GM12878 (cell line): ENCODE data around the gene REN. TPM values are rescaled to one million over a fixed set of nuclear protein-coding genes. Genes with fewer than 3 reads are reported as not detected.

Experiments
- ATAC-seq: fragments of 200-7000 bp; cut with Tn5 transposase; 3 replicates; pipeline ENCODE4 v1.9.1; 2020; ENCODE audit warnings: mild to moderate bottlenecking, moderate library complexity
- BruUV-seq: library from RNA; stranded (reverse); fragments of 400-500 nt; replicated peaks from 2 replicates; lab custom pipeline; 2021; lab: Mats Ljungman, UMichigan
- CTCF ChIA-PET: fragments of 300-600 bp; sonication (Branson Sonifier 250); formaldehyde crosslinking; extraction: SDS; loops from one replicate; lab custom pipeline; 2021; ENCODE audit warnings: inconsistent platforms; lab: Yijun Ruan, JAX
- POLR2A ChIA-PET: fragments of 350-600 bp; formaldehyde crosslinking; extraction: SDS; loops from one replicate; lab custom pipeline; 2021; ENCODE audit warnings: inconsistent platforms; lab: Charles Lee
- RAD21 ChIA-PET: fragments of 300-600 bp; sonication (Branson Sonifier 250); formaldehyde crosslinking; loops from one replicate; lab custom pipeline; 2023; ENCODE audit warnings: antibody characterized with exemption; ENCODE audit not compliant: unreplicated experiment; lab: Charles Lee
- SMC1A ChIA-PET: fragments of 300-600 bp; sonication (Branson Sonifier 250); formaldehyde crosslinking; loops from one replicate; lab custom pipeline; 2023; ENCODE audit not compliant: unreplicated experiment, uncharacterized antibody; lab: Charles Lee
- DNase-seq: peaks from one replicate; pipeline ENCODE4 v3.0.0-alpha.2; 2011; ENCODE audit warnings: low read depth, low spot score
- FAIRE-seq: peaks from 3 replicates; lab custom pipeline; 2011; peaks lifted over from hg19 to GRCh38; lab: Jason Lieb, UNC
- H2AFZ ChIP-seq: 2 replicates; pipeline ENCODE4 v1.6.0; 2011; ENCODE audit warnings: low read depth, low read length, control low read depth; ENCODE audit not compliant: control insufficient read depth
- H3K27ac ChIP-seq: 2 replicates; pipeline ENCODE4 v1.5.1; 2011; ENCODE audit warnings: control low read depth; ENCODE audit not compliant: control insufficient read depth, insufficient read depth
- H3K27me3 ChIP-seq, 2 experiments: replicated peaks in 1 of 2; 2 replicates each; pipeline versions ENCODE4 v1.6.0 to v1.6.1; 2011; ENCODE audit warnings: low read length in 1 of 2; ENCODE audit not compliant: control insufficient read depth in 2 of 2, insufficient read depth in 2 of 2
- H3K36me3 ChIP-seq, 2 experiments: 2 replicates each; pipeline ENCODE4 v1.5.1; 2011; ENCODE audit warnings: low read length in 1 of 2; ENCODE audit not compliant: control insufficient read depth in 2 of 2, insufficient read depth in 2 of 2
- H3K4me1 ChIP-seq: 2 replicates; pipeline ENCODE4 v1.6.1; 2011; ENCODE audit warnings: mild to moderate bottlenecking, low read length, moderate library complexity, mixed read lengths; ENCODE audit not compliant: control insufficient read depth, insufficient read depth
- H3K4me2 ChIP-seq: 2 replicates; pipeline ENCODE4 v1.6.0; 2011; ENCODE audit warnings: control low read depth; ENCODE audit not compliant: control insufficient read depth, insufficient read depth
- H3K4me3 ChIP-seq: fragments of 200-600 bp; sonication (generic); 2 replicates; pipeline ENCODE4 v1.5.1; 2016
- H3K79me2 ChIP-seq: 2 replicates; pipeline ENCODE4 v1.6.0; 2011; ENCODE audit warnings: low read length; ENCODE audit not compliant: control insufficient read depth, insufficient read depth
- H3K9ac ChIP-seq: 2 replicates; pipeline ENCODE4 v1.8.0; 2011; ENCODE audit warnings: low read length, control low read depth, mixed read lengths; ENCODE audit not compliant: control insufficient read depth, insufficient read depth
- H3K9me3 ChIP-seq: replicated peaks from 3 replicates; pipeline ENCODE4 v1.5.1; 2011; ENCODE audit warnings: mild to moderate bottlenecking, low read length; ENCODE audit not compliant: control insufficient read depth, insufficient read depth
- H4K20me1 ChIP-seq: 2 replicates; pipeline ENCODE4 v1.6.0; 2011; ENCODE audit not compliant: control insufficient read depth, insufficient read depth
- BCL11A ChIP-seq: IDR thresholded peaks from 2 replicates; pipeline ENCODE4 v1.6.1; 2011; ENCODE audit warnings: low read depth, low read length
- BHLHE40 ChIP-seq, 2 experiments: fragments of 450-650 bp in 1 of 2; IDR thresholded peaks; 2 replicates each; pipeline ENCODE4 v1.6.1; 2011 to 2017; ENCODE audit warnings: low read depth in 2 of 2, borderline replicate concordance in 1 of 2, improper control_type of control experiment in 1 of 2, low read length in 1 of 2, mild to moderate bottlenecking in 1 of 2
- CHD2 ChIP-seq: IDR thresholded peaks from 2 replicates; pipeline ENCODE4 v1.6.1; 2011; ENCODE audit warnings: low read depth, low read length, improper control_type of control experiment, borderline replicate concordance
- DPF2 ChIP-seq: fragments of 450-650 bp; IDR thresholded peaks from 2 replicates; pipeline ENCODE4 v1.6.1; 2017; ENCODE audit warnings: mild to moderate bottlenecking
- EZH2 ChIP-seq: IDR thresholded peaks from 2 replicates; pipeline ENCODE4 v1.6.1; 2012; ENCODE audit warnings: low read depth, mild to moderate bottlenecking, control low read depth, inconsistent platforms, low read length, borderline replicate concordance; ENCODE audit not compliant: control insufficient read depth
- HCFC1 ChIP-seq: fragments of 150-350 bp; IDR thresholded peaks from 2 replicates; pipeline ENCODE4 v1.6.1; 2014; ENCODE audit warnings: low read length
- IKZF1 ChIP-seq: fragments of 450-650 bp; conservative IDR thresholded peaks from 2 replicates; pipeline ENCODE4 v1.6.1; 2017; ENCODE audit warnings: antibody characterized with exemption, mild to moderate bottlenecking
- KAT2A ChIP-seq: conservative IDR thresholded peaks from 2 replicates; pipeline ENCODE4 v1.6.1; 2011; ENCODE audit warnings: low read depth, low read length; ENCODE audit not compliant: control insufficient read depth
- MEF2B ChIP-seq: fragments of 450-650 bp; IDR thresholded peaks from 2 replicates; pipeline ENCODE4 v1.6.1; 2018; ENCODE audit warnings: mild to moderate bottlenecking, moderate library complexity; ENCODE audit not compliant: partially characterized antibody, poor library complexity, severe bottlenecking
- MYB ChIP-seq: fragments of 150-350 bp; IDR thresholded peaks from 2 replicates; pipeline ENCODE4 v1.6.1; 2014; ENCODE audit warnings: mild to moderate bottlenecking, low read depth, low read length, borderline replicate concordance
- PAX5 ChIP-seq: IDR thresholded peaks from 2 replicates; pipeline ENCODE4 v1.6.1; 2011; ENCODE audit warnings: low read depth, low read length, borderline replicate concordance
- PML ChIP-seq: IDR thresholded peaks from 2 replicates; pipeline ENCODE4 v1.6.1; 2012; ENCODE audit warnings: low read length, inconsistent platforms
- POU2F2 ChIP-seq: IDR thresholded peaks from 3 replicates; pipeline ENCODE4 v1.6.1; 2011; ENCODE audit warnings: low read depth, mild to moderate bottlenecking, low read length, borderline replicate concordance
- TAF1 ChIP-seq: IDR thresholded peaks from 2 replicates; pipeline ENCODE4 v1.6.1; 2011; ENCODE audit warnings: mild to moderate bottlenecking, low read depth, low read length, borderline replicate concordance
- ZNF384 ChIP-seq: IDR thresholded peaks from 2 replicates; pipeline ENCODE4 v1.6.1; 2012; ENCODE audit warnings: low read depth, mild to moderate bottlenecking, low read length, improper control_type of control experiment, borderline replicate concordance
- WGBS: methylation state at CpG from one replicate; pipeline ENCODE4 v1.1.6; 2016; ENCODE audit warnings: low lambda C conversion rate; ENCODE audit not compliant: insufficient replicate concordance, insufficient coverage; ENCODE audit errors: missing lambda C conversion rate; 5-methylcytosine and 5-hydroxymethylcytosine counted together
- in situ Hi-C: fragments of 300-500 bp; cut with MboI; formaldehyde crosslinking; loops from 9 replicates; pipeline ENCODE4 v1.14.3; 2018; ENCODE audit warnings: mixed read lengths
- intact Hi-C: fragments of 100-400 bp; cut with micrococcal nuclease; formaldehyde crosslinking; loops from one replicate; pipeline ENCODE4 v1.14.2; 2022; ENCODE audit not compliant: unreplicated experiment
- polyA plus RNA-seq, 11 experiments: library from polyadenylated mRNA; depleted of rRNA in 4 of 11; unstranded in 6 of 11; stranded (reverse) in 5 of 11; fragments of >200 nt; fragmentation: Nextera tagmentation in 4 of 11; fragmentation: Illumina TruSeq in 1 of 11; extraction: Ambion mirVana in 4 of 11; extraction: Trizol in 1 of 11; gene quantifications; 1 replicate in 1 of 11; 2 replicates in 10 of 11; pipeline versions ENCODE4 v1.2.1 to v1.2.3, GENCODE V29; 2011 to 2016; ENCODE audit warnings: inconsistent platforms in 2 of 11, missing spikeins in 2 of 11, low read depth in 1 of 11
- total RNA-seq, 4 experiments: library from RNA; depleted of rRNA in 3 of 4; stranded (reverse); fragments of >200 nt in 3 of 4; fragmentation: Illumina TruSeq in 1 of 4; extraction: Trizol in 1 of 4; gene quantifications; 2 replicates each; pipeline versions ENCODE4 v1.2.1 to v1.2.3, GENCODE V29; 2013 to 2021
- TF ChIP-seq, protein P1 (sequence below): IDR thresholded peaks from 2 replicates; pipeline ENCODE4 v1.6.1; 2012; ENCODE audit warnings: low read length, inconsistent platforms
- TF ChIP-seq, protein P2 (sequence below): IDR thresholded peaks from 2 replicates; pipeline ENCODE4 v1.6.1; 2012; ENCODE audit warnings: low read depth, low read length, improper control_type of control experiment

REN gene
- total and polyA plus RNA-seq, 10 of the 15 experiments (the other 5 are each of a cell fraction or from before 2014, with no cell fraction given) = not detected

DNA sequence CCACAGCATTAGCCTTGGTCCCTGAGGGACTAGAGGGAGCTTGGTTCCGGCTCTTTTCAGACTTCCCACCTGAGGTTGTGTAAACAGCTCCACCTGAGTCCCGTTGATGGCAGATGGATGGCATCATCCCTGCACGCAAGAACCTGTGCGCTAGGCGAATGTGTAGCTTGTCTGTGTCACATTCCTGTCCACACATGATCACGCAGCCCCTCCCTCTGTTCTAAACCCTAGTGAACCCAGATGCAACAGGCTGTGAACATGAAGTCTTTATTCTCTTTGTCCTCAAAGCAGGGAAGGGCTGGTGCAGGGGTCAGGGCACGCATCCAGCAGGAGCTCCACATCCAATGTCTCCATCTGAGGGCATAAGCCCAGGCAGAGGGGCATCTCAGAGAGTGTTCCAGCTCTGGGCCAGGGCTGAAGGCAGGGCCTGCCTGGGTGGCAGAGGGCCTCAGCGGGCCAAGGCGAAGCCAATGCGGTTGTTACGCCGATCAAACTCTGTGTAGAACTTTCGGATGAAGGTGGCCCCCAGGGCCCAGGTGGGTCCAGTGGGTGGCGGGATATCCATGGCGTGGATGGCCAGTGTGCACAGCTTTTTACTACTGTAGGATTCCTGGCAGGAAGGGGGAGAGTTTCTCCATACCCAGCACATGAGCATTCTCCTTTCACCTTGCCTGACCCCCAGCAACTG lies 11.4 kb downstream of the REN start:
- DNase-seq = no peak
- Histone ChIP-seq H3K27ac (no peak overlapping the region), H4K20me1 (no peaks in the 10 kb centered on the region), H3K9ac (no peak overlapping the region), H3K79me2 (no peaks in the 10 kb centered on the region), H3K36me3 (no peaks in the 10 kb centered on the region), H3K9me3 (no peaks in the 10 kb centered on the region), H3K4me3 (no peak overlapping the region), H3K27me3 (peaks cover 3 to 5% of the 10 kb centered on the region in 2 experiments; a peak in 3 of 4 replicates), H3K4me1 (no peaks in the 10 kb centered on the region), H3K4me2 (no peak overlapping the region), H2AFZ (no peak overlapping the region)
- ChIA-PET RAD21 (no interaction called here), CTCF (interaction anchor here (0.8 to 1.8 kb wide), 5 partner anchors 17 to 244 kb away, joined by 3 to 5 read pairs (median 3); no protein-coding TSS in a partner anchor), SMC1A (no interaction called here), POLR2A (no interaction called here)
- ATAC-seq = no peak
- 49% methylated on average over 15 of the region's 15 CpGs for WGBS
- no TSS peak for BruUV-seq
- intact Hi-C loops (no loop called here), in situ Hi-C loops (no loop called here)
- no peak for FAIRE-seq
- TF ChIP-seq BCL11A = no peak
- no peak for TF ChIP-seq EZH2
- TF ChIP-seq, all 136 proteins: peak for 0

GRCh38 chr1:204153667-204154066 lies 12.5 kb downstream of the REN start:
- no TSS peak for BruUV-seq
- CTCF ChIA-PET = interaction anchor here (0.8 to 1.4 kb wide), 4 partner anchors 25 to 245 kb away, joined by 3 to 4 read pairs (median 3); no protein-coding TSS in a partner anchor
- POLR2A ChIA-PET = no interaction called here

More at GRCh38 chr1:204153667-204154066, 12.5 kb downstream of the REN start:
- DNase-seq = no peak
- H2AFZ ChIP-seq = no peak overlapping the region
- no peaks in the 10 kb centered on the region for H4K20me1 ChIP-seq
- WGBS = 23% methylated on average over 5 of the region's 5 CpGs
- no peaks in the 10 kb centered on the region for H3K79me2 ChIP-seq
- intact Hi-C loops = no loop called here
- no peak overlapping the region for H3K9ac ChIP-seq
- no peak overlapping the region for H3K4me2 ChIP-seq
- peaks cover 3 to 5% of the 10 kb centered on the region in 2 experiments; a peak in 3 of 4 replicates for H3K27me3 ChIP-seq
- no peaks in the 10 kb centered on the region for H3K4me1 ChIP-seq
- RAD21 ChIA-PET = no interaction called here
- no peaks in the 10 kb centered on the region for H3K36me3 ChIP-seq
- no peak overlapping the region for H3K27ac ChIP-seq
- H3K9me3 ChIP-seq = no peaks in the 10 kb centered on the region
- TF ChIP-seq ZNF384 (no peak), HCFC1 (no peak), PAX5 (no peak), CHD2 (no peak), MYB (no peak), IKZF1 (no peak), DPF2 (no peak), BHLHE40 (IDR thresholded peaks at IDR 0.05; ENCODE audit: borderline replicate concordance in 1 of 2, low read depth in 2 of 2, low read length in 1 of 2) (no peak), POU2F2 (no peak), TAF1 (no peak), KAT2A (no peak), MEF2B (no peak), PML (no peak)
- TF ChIP-seq, protein P1, sequence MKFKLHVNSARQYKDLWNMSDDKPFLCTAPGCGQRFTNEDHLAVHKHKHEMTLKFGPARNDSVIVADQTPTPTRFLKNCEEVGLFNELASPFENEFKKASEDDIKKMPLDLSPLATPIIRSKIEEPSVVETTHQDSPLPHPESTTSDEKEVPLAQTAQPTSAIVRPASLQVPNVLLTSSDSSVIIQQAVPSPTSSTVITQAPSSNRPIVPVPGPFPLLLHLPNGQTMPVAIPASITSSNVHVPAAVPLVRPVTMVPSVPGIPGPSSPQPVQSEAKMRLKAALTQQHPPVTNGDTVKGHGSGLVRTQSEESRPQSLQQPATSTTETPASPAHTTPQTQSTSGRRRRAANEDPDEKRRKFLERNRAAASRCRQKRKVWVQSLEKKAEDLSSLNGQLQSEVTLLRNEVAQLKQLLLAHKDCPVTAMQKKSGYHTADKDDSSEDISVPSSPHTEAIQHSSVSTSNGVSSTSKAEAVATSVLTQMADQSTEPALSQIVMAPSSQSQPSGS = no peak
- TF ChIP-seq, protein P2, sequence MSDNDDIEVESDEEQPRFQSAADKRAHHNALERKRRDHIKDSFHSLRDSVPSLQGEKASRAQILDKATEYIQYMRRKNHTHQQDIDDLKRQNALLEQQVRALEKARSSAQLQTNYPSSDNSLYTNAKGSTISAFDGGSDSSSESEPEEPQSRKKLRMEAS = no peak
- TF ChIP-seq, all 136 proteins: peak for 0
- in situ Hi-C loops = no loop called here
- no peak overlapping the region for H3K4me3 ChIP-seq
- FAIRE-seq (no peak), ATAC-seq (no peak)
- SMC1A ChIA-PET = no interaction called here
